Gastrocnemius medialis (tissue), 4 donors: ENCODE data around the gene KIRREL3.

Experiments
- CTCF ChIP-seq, 5 experiments: fragments of 450-650 bp in 3 of 5; fragments of 200-600 bp in 2 of 5; sonication (generic) in 2 of 5; IDR thresholded peaks in 4 of 5; conservative IDR thresholded peaks in 1 of 5; 1 replicate in 4 of 5; 2 replicates in 1 of 5; pipeline ENCODE4 v1.5.1; 2016 to 2019; ENCODE audit warnings: antibody characterized with exemption in 5 of 5, mild to moderate bottlenecking in 3 of 5, moderate library complexity in 3 of 5
- POLR2A ChIP-seq, 2 donors: fragments of 450-650 bp; IDR thresholded peaks; one replicate each; pipeline ENCODE4 v1.6.1; 2017; ENCODE audit warnings: antibody characterized with exemption in 2 of 2, mild to moderate bottlenecking in 2 of 2, moderate library complexity in 2 of 2

GRCh38 chr11:126702165-126702720 is 298.3 kb downstream of the KIRREL3 start:
- TF ChIP-seq POLR2A (IDR thresholded peaks at IDR 0.05), result no peak
- no peak for TF ChIP-seq CTCF (IDR thresholded peaks at IDR 0.05 in 4 of 5, conservative IDR thresholded peaks at IDR 0.05 in 1 of 5)
